Effector CD8-positive, alpha-beta T cell (primary cell): Measurements from ENCODE around the gene PUS3.
A peak's percentile ranks its signal among the peaks of the same experiment; 100 is the strongest.
"Not testable (repeated sequence)": the region's sequence is repeated elsewhere in the genome, so short reads cannot be mapped to it uniquely, and the experiment has no call there.

Experiments used
- DNase-seq: peaks from one replicate; lab custom pipeline; 2025; lab: John Stamatoyannopoulos, UW

PUS3 gene

GRCh38 chr11:125916683-125917347, 13.8 kb upstream of the PUS3 start:
- no peak for DNase-seq

DNA sequence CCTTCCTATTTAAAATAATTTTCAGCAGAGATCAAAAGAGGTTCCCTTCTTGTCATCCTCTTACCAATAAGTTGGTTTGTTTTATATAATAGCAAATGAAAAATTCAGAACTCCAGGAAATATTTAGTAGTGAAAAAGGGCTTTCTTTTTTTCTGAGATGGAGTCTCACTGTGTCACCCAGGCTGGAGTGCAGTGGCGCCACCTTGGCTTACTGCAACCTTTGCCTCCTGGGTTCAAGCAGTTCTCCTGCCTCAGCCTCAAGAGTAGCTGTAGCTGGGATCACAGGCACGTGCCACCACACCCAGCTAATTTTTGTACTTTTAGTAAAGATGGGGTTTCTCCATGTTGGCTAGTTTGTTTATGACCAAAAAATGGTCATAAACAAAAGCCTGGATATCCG, 11.6 kb upstream of the PUS3 start:
- not testable (repeated sequence) for DNase-seq

DNA sequence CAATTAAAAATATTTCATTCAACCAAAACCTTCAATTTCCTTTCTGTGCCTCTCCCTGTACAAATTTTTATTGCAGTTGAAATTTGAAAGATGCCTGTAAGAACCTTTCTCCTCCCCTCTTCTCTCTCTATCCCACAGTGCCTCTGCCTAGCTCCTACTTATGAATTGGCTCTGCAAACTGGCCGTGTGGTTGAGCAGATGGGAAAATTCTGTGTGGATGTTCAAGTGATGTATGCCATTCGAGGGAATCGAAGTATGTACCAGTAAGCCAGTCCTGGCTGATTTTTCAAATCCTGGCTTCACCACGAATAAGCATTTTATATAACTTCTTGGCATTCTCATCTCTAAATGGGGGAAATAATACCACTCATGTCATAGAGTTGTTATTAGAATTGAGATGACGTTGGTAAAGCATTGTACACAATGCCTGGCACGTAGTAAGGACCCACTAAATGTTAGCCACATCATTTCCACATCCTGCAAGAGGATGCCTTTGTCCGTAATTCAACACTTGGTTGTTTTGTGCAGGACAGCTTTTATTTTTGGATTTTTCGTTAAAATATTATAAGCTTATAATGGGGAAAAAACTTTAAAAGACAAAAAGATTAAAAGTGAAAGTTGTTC, 7.3 kb upstream of the PUS3 start:
- DNase-seq = no peak

DNA sequence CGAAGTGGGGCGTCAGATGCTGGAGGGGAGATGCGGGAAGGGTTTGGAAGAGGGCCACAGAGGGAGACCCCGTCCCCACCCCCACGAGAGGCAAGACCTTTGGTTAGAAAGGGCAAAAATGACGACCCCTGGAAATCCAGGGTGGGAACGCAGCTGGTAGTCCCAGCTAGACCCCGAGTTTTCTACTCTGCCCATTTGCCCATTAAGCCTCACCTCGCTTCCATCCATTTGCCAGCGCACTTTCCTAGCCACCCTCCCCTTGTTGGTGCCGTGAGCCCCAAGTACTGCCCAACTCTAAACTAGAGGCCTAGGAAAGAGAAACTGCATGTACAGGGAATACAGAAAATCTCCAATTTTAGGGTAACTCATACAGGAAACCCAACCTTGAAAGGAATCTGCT, 1.7 kb upstream of the PUS3 start:
- DNase-seq = no peak

DNA sequence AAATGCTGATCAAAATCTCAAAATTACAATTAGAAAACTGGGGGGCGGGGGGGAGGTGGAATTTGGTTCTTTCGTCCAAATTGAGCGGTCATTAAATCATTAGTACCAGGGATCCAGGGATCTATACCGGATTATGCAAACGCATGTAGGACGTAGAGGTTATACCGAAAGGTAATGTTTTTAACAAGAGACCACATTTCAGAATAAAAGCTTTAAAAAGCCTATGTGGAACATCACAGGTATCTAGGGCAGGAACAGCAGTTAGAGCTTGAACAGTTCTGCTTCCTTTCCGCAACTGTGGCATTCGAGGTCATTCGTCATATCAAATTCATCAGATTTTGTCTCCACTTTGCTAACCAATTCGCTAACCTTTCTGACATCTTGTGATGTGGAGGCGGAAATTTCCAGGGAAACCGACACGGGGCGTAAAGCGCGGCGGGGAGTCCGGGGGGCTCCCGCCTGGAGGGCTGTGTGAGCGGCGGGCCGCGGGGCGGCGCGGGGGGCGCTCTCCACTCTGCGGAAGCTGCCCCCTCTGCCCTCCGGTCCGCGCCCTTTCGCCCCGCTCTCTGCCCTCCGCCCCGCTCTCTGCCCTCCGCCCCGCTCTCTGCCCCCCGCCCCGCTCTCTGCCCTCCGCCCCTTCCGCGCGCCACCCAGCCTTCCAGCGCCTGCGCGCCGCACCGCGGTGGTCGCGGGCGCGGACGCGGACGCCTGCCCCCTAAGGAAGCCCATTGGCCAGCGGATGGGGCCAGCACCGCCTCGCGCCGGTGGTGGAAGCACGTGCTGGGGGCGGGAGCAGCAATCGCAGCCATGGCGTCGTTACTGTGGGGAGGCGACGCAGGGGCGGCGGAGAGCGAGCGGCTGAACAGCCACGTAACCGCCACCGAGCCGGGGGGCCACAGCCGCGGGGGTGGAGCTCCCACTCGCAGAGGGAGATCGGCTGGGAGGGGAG, 979 bp upstream of the PUS3 start, which contains the start of gene DDX25:
Gene DDX25 (plus strand): TSS at position 798 of the 949 bp plus-strand sequence. CDS start 10 bp downstream, at position 808.
- peak; percentile 15 for DNase-seq

- DNase-seq = no peak
Observed at GRCh38 chr11:125902277-125902926, 604 bp downstream of the PUS3 start.

- no peak for DNase-seq
Observed at GRCh38 chr11:125901872-125902271, 1.1 kb downstream of the PUS3 start.

DNA sequence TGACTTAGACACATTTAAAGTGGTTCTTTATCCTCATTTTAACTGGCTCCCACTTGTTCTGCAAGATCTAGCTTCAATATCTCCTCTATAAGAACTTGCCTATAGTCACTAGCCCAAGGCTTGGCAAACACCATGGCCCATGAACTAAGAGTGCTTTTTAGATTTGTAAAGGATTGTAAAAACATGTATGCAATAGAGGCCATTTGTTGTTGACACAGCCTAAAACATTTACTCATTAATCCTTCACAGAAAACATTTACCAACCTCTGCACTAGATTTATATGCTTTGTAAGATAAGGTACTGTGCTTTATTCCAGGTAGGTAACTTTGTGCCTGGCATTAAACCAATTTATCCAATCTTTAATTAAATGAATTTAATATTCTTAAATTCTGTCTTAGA, 10.0 kb downstream of the PUS3 start:
- no peak for DNase-seq

GRCh38 chr11:125892071-125892470, 10.9 kb downstream of the PUS3 start:
- DNase-seq = no peak

- no peak for DNase-seq
Observed at GRCh38 chr11:125890447-125891100, 12.4 kb downstream of the PUS3 start.

GRCh38 chr11:125887373-125888324, 15.4 kb downstream of the PUS3 start, which contains the start of gene HYLS1:
Gene HYLS1, plus strand, starts transcription at chr11:125887668. Its CDS starts 11,701 bp downstream, at chr11:125899369.
- peak; percentile 92 for DNase-seq

DNA sequence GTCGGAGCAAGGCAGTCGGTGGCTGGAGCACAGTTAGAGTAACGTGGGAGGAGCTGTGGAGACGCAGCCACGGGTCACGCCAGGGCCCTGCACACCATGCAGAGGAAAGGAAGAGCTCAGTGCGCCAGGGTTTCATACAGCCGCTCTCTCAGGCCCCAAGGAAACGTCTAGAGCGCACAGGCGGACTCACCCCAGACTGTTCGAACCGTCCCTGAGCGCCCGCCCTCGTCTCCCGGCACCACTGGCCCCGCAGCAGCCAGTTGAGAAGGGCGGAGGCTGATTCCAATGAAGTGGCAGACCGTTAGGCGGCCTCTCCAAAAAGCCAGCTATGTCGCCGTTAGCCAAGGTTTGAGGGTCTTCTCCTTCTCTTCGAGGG, 16.0 kb downstream of the PUS3 start:
- DNase-seq = no peak

- no peak for DNase-seq
Observed at GRCh38 chr11:125883375-125883774, 19.6 kb downstream of the PUS3 start.

DNA sequence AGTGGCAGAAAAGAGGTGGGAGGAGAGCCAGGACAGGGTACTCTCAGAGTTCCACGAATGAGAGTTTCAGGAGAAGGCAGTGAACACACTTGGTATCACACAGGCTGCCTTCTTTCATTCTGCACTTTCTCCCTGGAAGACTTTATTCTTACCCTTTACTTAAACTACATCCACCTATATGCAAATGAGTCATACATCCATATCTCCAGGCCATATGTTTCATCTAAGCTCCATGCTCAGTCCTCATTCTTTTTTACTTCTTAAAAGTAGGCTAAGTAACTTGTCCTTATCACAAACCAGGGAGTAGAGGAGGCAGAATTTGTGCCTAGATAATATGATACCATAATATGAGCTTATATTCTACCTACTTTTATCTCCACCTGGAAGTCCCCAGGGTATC, 21.7 kb downstream of the PUS3 start:
- no peak for DNase-seq

DNA sequence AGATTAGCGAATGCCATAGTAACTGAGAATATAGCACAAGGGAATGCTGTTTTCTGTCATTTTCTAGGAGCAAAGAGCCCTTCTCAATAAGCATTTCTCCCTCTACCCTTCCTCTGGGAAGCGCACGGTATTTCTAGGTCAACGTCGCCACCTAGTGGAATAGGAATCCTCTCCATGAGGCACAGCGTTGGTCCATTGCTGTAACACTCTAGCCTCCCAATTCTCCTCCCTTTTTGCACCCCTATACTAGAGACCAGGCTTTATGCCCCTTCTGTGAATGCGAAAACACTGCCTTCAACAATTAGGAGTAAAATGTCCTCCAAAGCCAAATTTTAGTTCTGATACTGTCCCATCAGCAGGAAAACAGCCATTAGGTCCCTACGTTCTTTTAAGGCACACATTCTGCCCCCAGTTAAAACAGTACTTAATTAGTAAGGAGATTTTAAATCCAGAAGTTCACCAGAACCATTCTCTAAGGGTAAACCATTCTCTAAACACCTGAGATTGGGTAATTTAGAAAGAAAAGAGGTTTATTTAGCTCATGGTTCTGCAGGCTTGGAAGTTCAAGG, 28.4 kb downstream of the PUS3 start:
- no peak for DNase-seq

DNA sequence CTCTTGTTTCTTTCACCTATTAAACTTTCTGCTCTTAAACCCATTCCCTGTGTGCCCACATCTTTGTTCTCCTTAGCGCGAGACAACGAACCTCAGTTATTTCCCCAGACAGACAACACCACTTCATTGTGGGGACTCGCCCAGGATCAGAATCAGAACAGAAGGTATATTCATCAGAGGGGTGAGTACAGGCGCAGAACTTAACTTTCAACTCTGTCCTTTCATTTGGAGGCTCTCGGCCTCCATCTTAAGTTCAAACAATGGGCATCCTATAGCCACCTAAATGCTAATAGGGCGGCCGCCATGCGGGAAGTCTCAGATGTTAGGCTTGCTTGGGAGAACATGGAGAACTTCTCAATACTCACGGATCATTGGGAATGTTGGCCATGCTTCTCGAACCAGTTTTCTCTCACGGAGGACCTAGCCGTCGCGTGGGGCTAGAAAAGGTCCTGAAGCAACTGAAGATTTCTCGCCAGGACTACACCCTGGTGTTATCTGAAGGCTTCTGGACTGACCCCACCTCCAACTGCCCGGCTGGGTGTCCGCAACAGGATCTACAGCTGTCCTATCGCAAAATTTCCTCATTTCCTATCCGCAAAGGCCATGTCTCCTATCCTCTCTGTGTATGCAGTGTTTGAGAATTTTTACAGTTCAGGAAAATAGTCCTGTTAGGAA, 29.0 kb downstream of the PUS3 start:
- no peak for DNase-seq

DNA sequence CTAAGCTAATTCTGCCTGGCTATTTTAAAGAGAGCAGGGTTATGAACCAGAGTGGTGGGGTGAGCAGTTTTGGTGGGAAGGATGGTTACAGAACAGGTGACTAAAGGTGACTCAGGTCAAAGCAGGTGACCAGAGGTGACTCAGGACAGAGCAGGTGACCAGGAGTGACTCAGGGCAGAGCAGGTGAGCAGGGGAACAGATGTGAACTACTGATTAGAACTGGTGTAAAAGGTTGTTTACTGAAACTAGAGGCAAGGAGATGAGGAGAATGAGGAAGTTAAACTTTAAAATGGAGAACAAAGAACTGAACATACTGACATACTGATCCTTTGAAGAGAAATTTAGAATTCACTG, 30.9 kb downstream of the PUS3 start:
- DNase-seq = no peak

DNA sequence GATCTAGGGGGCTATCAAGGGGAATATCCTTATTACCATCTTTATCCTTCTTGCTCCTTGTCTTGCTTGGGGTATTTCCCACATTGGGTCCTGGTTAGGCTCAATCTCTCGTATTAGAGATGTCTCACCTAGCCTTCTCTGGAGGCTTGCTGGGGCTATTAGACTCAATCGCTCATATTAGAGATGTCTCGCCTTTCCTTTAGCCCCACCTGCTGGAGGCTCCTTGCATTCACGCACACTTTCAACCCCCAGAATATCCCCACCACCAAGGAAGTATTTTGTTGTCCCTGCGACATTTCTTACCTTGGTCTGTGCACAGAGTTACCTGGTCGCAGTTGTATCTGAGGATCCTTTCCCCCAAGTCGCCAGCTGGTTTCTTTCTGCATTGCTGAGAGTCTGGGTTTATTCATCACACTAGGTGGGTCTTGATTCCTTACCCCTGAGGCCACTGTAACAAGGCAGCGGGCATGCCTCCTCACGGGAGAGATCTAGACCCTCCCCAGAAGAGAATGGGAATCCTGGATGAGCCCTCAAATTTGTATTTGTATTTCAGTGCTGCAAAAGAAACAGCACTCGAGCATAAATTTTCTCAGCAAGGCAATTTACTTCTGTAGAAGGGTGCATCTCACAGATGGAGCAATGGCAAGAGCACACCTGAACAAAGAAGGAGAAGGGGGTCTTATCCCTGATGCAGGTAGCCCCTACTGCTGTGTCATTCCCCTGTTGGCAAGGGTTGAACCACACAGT, 31.4 kb downstream of the PUS3 start:
- no peak for DNase-seq

- no peak for DNase-seq
Observed at GRCh38 chr11:125869521-125869920, 33.5 kb downstream of the PUS3 start.
